GM23338 (cell line): ENCODE results near the gene NFE2L1. TPM values are rescaled to one million over a fixed set of nuclear protein-coding genes. Genes with fewer than 3 reads are reported as not detected.

ENCODE experiments used
- ATAC-seq: fragments of 200-7000 bp; cut with Tn5 transposase; 3 replicates; pipeline ENCODE4 v1.9.1; 2020
- DNase-seq: peaks from one replicate; pipeline ENCODE4 v3.0.0-alpha.2; 2015; ENCODE audit warnings: low spot score
- H2AFZ ChIP-seq: fragments of 200-600 bp; sonication (generic); 2 replicates; pipeline ENCODE4 v1.8.0; 2016; ENCODE audit warnings: antibody characterized with exemption, mild to moderate bottlenecking, moderate library complexity
- H3F3A ChIP-seq: fragments of 200-600 bp; sonication (generic); replicated peaks from 2 replicates; pipeline ENCODE4 v1.8.0; 2017; ENCODE audit warnings: antibody characterized with exemption, mixed run types, low read depth
- H3K27ac ChIP-seq: fragments of 200-600 bp; sonication (generic); 2 replicates; pipeline ENCODE4 v1.6.1; 2016; ENCODE audit warnings: low read depth
- H3K27me3 ChIP-seq: fragments of 200-600 bp; sonication (generic); 2 replicates; pipeline ENCODE4 v1.8.0; 2016; ENCODE audit warnings: mild to moderate bottlenecking, mixed run types, moderate library complexity; ENCODE audit not compliant: insufficient read depth
- H3K36me3 ChIP-seq: fragments of 200-600 bp; sonication (generic); 2 replicates; pipeline ENCODE4 v1.8.0; 2016; ENCODE audit warnings: mild to moderate bottlenecking; ENCODE audit not compliant: insufficient read depth
- H3K4me1 ChIP-seq: fragments of 200-600 bp; sonication (generic); 2 replicates; pipeline ENCODE4 v1.8.0; 2016; ENCODE audit warnings: mild to moderate bottlenecking, moderate library complexity; ENCODE audit not compliant: insufficient read depth
- H3K4me2 ChIP-seq: fragments of 200-600 bp; sonication (generic); 2 replicates; pipeline ENCODE4 v1.7.1; 2017; ENCODE audit warnings: mixed run types
- H3K4me3 ChIP-seq: fragments of 200-600 bp; sonication (generic); 2 replicates; pipeline ENCODE4 v1.6.1; 2016; ENCODE audit warnings: mixed run types
- H3K79me2 ChIP-seq: fragments of 200-600 bp; sonication (generic); replicated peaks from 2 replicates; pipeline ENCODE4 v1.8.0; 2017; ENCODE audit warnings: mild to moderate bottlenecking; ENCODE audit not compliant: insufficient read depth
- H3K9me2 ChIP-seq: fragments of 200-600 bp; sonication (generic); 2 replicates; pipeline ENCODE4 v1.8.0; 2017; ENCODE audit not compliant: insufficient read depth
- H4K20me1 ChIP-seq: fragments of 200-600 bp; sonication (generic); replicated peaks from 2 replicates; pipeline ENCODE4 v1.8.0; 2017; ENCODE audit warnings: mild to moderate bottlenecking; ENCODE audit not compliant: insufficient read depth
- H3K27ac Mint-ChIP-seq: 2 replicates; pipeline ENCODE4 v1.8.0; 2020; ENCODE audit warnings: inconsistent platforms, mild to moderate bottlenecking, moderate library complexity, mixed read lengths
- H3K27me3 Mint-ChIP-seq: 3 replicates; pipeline ENCODE4 v1.8.0; 2022; ENCODE audit warnings: low read depth, mild to moderate bottlenecking, moderate library complexity, mixed read lengths, inconsistent platforms; ENCODE audit not compliant: insufficient read depth, poor library complexity
- H3K36me3 Mint-ChIP-seq: 3 replicates; pipeline ENCODE4 v1.8.0; 2021; ENCODE audit warnings: low read depth, mild to moderate bottlenecking, inconsistent platforms, moderate library complexity, mixed read lengths
- H3K4me1 Mint-ChIP-seq: 3 replicates; pipeline ENCODE4 v1.8.0; 2020; ENCODE audit warnings: mild to moderate bottlenecking, inconsistent platforms, mixed read lengths
- H3K4me3 Mint-ChIP-seq: 3 replicates; pipeline ENCODE4 v1.8.0; 2021; ENCODE audit warnings: moderate library complexity, mild to moderate bottlenecking, inconsistent platforms, mixed read lengths
- H3K9me3 Mint-ChIP-seq: 3 replicates; pipeline ENCODE4 v1.8.0; 2020; ENCODE audit warnings: moderate library complexity, mild to moderate bottlenecking, inconsistent platforms, mixed read lengths
- CREB1 ChIP-seq: fragments of 250-450 bp; sonication (Bioruptor Pico); IDR thresholded peaks from 2 replicates; pipeline ENCODE4 v1.5.0; 2020; ENCODE audit warnings: low read depth, mild to moderate bottlenecking, moderate library complexity
- CTCF ChIP-seq, 2 experiments: fragments of 200-600 bp in 1 of 2; sonication (generic) in 1 of 2; conservative IDR thresholded peaks; 2 replicates each; pipeline versions ENCODE4 v1.5.1 to v1.6.1; 2016 to 2017; ENCODE audit warnings: antibody characterized with exemption in 2 of 2, low read depth in 2 of 2, mild to moderate bottlenecking in 2 of 2, moderate library complexity in 1 of 2
- ETS1 ChIP-seq: IDR thresholded peaks from 2 replicates; pipeline ENCODE4 v1.6.1; 2016; ENCODE audit warnings: antibody characterized with exemption
- EZH2 ChIP-seq: fragments of 200-600 bp; sonication (generic); IDR thresholded peaks from one replicate; pipeline ENCODE4 v1.8.0; 2017; ENCODE audit warnings: antibody characterized with exemption, mild to moderate bottlenecking, low read depth; ENCODE audit not compliant: unreplicated experiment
- EZH2phosphoT487 ChIP-seq: fragments of 200-600 bp; sonication (generic); IDR thresholded peaks from one replicate; pipeline ENCODE4 v1.8.1; 2018; ENCODE audit warnings: antibody characterized with exemption; ENCODE audit not compliant: unreplicated experiment
- JUNB ChIP-seq: IDR thresholded peaks from one replicate; pipeline ENCODE4 v1.6.1; 2016; ENCODE audit warnings: antibody characterized with exemption; ENCODE audit not compliant: unreplicated experiment
- NANOG ChIP-seq: IDR thresholded peaks from 2 replicates; pipeline ENCODE4 v1.6.1; 2016; ENCODE audit warnings: antibody characterized with exemption, borderline replicate concordance
- POLR2AphosphoS5 ChIP-seq: IDR thresholded peaks from 2 replicates; pipeline ENCODE4 v1.6.1; 2016; ENCODE audit warnings: antibody characterized with exemption, low read depth
- REST ChIP-seq: IDR thresholded peaks from one replicate; pipeline ENCODE4 v1.6.1; 2018; ENCODE audit warnings: antibody characterized with exemption; ENCODE audit not compliant: unreplicated experiment
- STAT1 ChIP-seq: IDR thresholded peaks from one replicate; pipeline ENCODE4 v1.6.1; 2016; ENCODE audit warnings: antibody characterized with exemption; ENCODE audit not compliant: unreplicated experiment
- ZNF114 ChIP-seq: fragments of 250-450 bp; sonication (Bioruptor Pico); IDR thresholded peaks from 2 replicates; pipeline ENCODE4 v1.5.0; 2020; ENCODE audit warnings: mild to moderate bottlenecking, moderate library complexity
- ZNF331 ChIP-seq: fragments of 250-450 bp; sonication (Bioruptor Pico); IDR thresholded peaks from 2 replicates; pipeline ENCODE4 v1.5.0; 2020; ENCODE audit warnings: low read depth, mild to moderate bottlenecking, moderate library complexity
- ZNF462 ChIP-seq: fragments of 250-450 bp; sonication (Bioruptor Pico); IDR thresholded peaks from 2 replicates; pipeline ENCODE4 v1.5.0; 2020; ENCODE audit warnings: mild to moderate bottlenecking, moderate library complexity
- polyA plus RNA-seq: library from polyadenylated mRNA; unstranded; fragments of >200 nt; fragmentation: Nextera tagmentation; extraction: Ambion mirVana; gene quantifications from 2 replicates; pipeline ENCODE4 v1.2.1, GENCODE V29; 2016
- total RNA-seq: library from RNA; depleted of rRNA; stranded (reverse); fragments of >200 nt; shearing (Covaris generic); gene quantifications from 2 replicates; pipeline ENCODE4 v1.2.3, GENCODE V29; 2014

The NFE2L1 gene
- total and polyA plus RNA-seq, 2 experiments from 2014 or later, result 39.9 to 138 TPM

- Histone ChIP-seq H3F3A (peaks cover 7% of the 10 kb centered on the region), H3K27ac (peak within 1 kb of the TSS; percentile 96), H3K4me3 (peak within 1 kb of the TSS; percentile 94), H3K4me2 (peak within 1 kb of the TSS; percentile 76), H3K79me2 (peaks cover 45% of the 10 kb centered on the region), H3K36me3 (no peaks in the 10 kb centered on the region), H3K27me3 (no peaks in the 10 kb centered on the region), H2AFZ (peak within 1 kb of the TSS; percentile 98), H3K4me1 (peaks cover 15% of the 10 kb centered on the region), H4K20me1 (peaks cover 13% of the 10 kb centered on the region), H3K9me2 (no peaks in the 10 kb centered on the region)
- DNase-seq (peak; percentile 98), ATAC-seq (peak; percentile 96)
- Mint-ChIP-seq H3K9me3 (no peaks in the 10 kb centered on the region; the same call in 1 of the 3 replicates), H3K36me3 (peaks cover 7% of the 10 kb centered on the region; the same call in 2 of the 3 replicates), H3K27ac (peak within 1 kb of the TSS; percentile 91), H3K27me3 (peaks cover 15% of the 10 kb centered on the region), H3K4me3 (peak within 1 kb of the TSS; percentile 91), H3K4me1 (peaks cover 14% of the 10 kb centered on the region)
- TF ChIP-seq ZNF462 (CRISPR knock-in tag), result no peak
- no peak for TF ChIP-seq ZNF331 (CRISPR knock-in tag)
- TF ChIP-seq EZH2, result no peak
- TF ChIP-seq ETS1, result peak; percentile 73; the same call in 1 of the 2 replicates
- peak; percentile 79 for TF ChIP-seq POLR2AphosphoS5
- no peak for TF ChIP-seq ZNF114 (CRISPR knock-in tag)
- TF ChIP-seq REST, result no peak
- no peak for TF ChIP-seq EZH2phosphoT487
- no peak for TF ChIP-seq JUNB
- 0 out of 4 replicates have a peak, but pooled peaks of 1 of the 2 experiments have one; percentile 5 for TF ChIP-seq CTCF (conservative IDR thresholded peaks at IDR 0.05; ENCODE audit: low read depth in 2 of 2)
- TF ChIP-seq STAT1, result no peak
- TF ChIP-seq CREB1 (CRISPR knock-in tag), result peak; percentile 49
- TF ChIP-seq NANOG, result no peak
Observed at GRCh38 chr17:48107137-48108055, 59.2 kb downstream of the NFE2L1 start, which contains the start of gene SNX11. Gene SNX11 (plus strand): TSS chr17:48107766. CDS start chr17:48112044, 4,278 bp downstream.
